GM15510 (cell line): Measurements from ENCODE around the gene ST3GAL6.

Experiments used
- POLR2A ChIP-seq: IDR thresholded peaks from 3 replicates; pipeline ENCODE4 v1.6.1; 2011; ENCODE audit warnings: borderline replicate concordance; ENCODE audit not compliant: insufficient read length; ENCODE audit errors: extremely low read depth

ST3GAL6 gene

DNA sequence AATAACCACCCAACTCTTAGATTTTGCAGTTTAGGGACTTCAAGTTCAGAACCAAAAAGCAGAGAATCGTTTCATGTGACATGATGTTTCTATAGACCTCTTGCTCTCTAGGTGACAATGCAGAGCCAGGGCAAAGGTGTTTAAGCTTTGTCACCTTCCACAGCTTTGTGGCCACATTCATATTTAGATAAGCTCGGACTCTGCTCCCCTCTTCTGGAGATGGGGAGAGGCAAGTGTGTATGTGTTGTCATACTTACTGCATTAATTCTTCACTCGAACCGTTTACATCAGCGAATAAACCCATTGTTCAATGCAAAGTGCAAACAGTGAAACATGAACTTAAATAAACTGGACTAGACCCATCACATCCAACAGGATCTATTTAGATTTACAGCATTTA lies 33.2 kb downstream of the ST3GAL6 start:
- TF ChIP-seq POLR2A = no peak

DNA sequence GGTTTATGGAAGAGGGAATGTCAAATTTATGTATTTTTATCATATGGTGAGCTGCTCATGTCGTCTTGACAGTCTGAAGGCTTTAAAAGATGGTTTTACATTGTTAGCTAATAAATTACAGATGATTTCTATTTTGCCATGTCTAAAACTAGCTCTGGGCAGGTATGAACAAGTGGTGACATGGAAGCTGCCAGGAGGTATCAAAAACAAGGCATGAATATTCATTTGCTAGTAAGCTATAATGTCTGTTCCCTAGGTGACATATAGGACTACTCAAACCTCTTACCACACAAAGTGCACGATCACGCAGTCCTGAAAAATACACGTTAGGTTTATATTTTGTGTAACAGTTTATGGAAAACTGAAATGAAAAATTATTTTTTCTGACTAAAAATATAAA lies 34.8 kb downstream of the ST3GAL6 start:
- TF ChIP-seq POLR2A = no peak

DNA sequence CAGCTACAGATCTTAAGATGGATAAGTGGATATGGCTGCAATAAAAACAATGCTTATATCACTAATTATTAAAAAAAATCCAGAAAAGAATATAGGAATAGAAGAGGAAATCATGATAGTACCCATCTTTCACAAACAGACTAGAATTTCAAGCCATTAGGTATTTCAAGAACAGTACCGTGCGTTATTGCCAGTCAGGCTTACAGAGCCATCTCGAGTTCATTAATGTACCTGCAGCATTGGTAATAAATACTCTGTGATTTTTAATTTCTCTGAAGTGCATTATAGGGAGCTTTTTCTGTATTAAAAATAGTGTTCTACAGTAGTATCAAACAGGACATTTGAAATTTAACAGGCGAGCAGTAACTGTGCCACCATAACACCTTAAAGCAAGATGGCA lies 35.7 kb downstream of the ST3GAL6 start:
- TF ChIP-seq POLR2A = no peak

DNA sequence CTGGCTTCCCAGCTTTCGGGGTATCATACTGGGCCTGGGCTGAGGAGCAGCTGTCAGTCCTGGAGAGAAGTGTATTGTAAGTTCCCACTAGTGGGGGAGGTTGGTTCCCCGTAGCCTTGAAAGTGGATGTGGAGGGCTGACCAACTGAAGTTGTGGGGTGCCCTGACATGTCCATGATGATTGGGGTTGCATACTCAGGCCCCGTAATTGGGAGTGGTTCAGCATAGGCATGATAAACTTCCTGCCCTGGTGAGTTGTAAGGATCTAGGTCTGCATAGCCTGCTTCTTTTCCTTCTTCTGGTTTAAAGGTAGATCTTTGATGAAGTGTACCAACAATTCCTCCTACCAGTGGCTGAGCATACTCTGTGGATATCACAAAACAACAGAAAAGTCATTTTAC lies 36.3 kb downstream of the ST3GAL6 start:
- TF ChIP-seq POLR2A = no peak

DNA sequence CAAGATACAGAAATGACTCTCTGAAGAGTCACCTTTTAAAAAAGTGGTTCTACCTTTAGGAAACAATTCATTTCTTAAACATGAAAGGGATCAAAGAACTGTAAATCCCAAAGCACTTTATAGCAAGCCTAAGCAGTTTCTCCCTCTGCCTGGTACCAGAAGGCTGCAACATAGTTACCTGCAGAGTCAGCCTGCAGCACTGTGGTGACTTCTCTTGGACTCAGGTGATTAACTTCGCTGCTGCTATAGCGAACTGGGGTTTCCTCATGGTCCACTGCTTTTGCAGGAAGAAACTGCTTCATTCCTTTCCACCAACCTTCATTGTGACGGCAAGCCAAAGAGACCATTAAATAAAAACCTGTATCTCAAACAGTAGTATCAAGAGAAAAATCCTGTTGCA lies 37.3 kb downstream of the ST3GAL6 start:
- no peak for TF ChIP-seq POLR2A

DNA sequence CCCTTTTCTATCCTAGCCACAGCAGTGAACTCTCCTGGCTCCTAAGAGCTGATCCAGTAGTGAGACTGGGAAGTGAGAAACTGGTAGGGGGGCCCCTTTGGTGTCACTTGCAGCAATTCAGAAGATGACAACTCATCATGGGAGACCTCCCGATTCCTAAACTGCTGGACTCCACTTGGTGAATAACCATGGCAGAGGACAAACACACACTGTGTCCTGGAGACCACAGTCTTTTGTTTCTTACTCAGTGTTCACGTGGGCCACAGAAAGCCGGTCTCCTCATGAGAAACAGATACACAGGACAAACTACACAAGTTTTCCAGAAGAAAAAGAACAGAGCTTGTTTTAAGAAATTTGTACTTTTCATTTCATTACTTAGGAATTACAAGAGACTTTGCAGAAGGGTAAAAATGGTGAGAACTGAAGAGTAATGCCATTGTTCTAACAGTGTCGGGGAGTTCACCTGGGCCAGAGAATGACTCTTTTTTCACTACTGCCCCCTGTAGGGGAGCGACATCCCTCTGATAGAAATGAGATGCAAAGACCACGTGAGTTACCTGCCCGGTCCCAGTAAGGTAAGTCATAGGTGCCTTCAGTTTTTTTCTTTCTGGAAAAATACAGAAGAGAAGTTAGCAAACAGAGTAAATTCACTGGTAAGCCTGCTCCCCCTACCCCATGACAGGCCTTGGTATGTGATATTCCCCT lies 38.1 kb downstream of the ST3GAL6 start:
- no peak for TF ChIP-seq POLR2A

DNA sequence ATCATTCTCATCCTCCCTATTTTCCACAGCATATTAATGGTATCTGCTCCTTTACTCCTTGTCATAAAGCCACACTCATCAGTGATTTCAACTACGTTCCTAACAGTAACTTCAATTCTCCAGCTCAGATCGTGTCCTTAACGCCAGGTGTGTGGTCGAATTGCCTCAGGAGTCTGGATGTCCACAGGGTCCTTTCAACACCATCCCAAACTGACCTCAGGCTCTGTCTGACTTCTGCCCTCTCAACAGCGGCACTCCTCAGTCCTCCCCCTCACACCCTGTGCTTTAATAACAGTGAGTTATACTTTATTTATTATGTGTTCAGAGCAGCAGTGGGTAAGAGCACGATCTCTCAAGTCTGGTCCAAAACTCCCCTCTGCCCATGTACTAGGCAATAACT lies 42.4 kb downstream of the ST3GAL6 start:
- no peak for TF ChIP-seq POLR2A

DNA sequence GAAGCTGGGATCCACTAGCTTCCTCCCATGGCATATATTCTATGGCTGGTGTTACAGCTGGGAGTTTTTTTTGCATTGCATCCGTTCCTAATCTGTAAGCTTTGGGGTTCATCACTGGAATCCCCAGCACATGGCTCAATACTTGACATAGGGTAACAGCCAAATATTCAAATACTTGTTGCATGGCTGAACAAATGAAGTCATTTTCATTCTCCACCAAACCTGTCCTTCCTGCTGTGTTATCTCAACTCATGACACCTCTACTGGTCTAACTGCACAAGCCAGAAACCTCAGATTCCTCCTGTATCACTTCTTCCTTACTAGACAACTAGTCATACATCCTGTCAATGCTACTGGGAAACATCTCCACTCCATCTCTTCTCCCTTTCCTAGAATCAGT lies 43.4 kb downstream of the ST3GAL6 start:
- no peak for TF ChIP-seq POLR2A

DNA sequence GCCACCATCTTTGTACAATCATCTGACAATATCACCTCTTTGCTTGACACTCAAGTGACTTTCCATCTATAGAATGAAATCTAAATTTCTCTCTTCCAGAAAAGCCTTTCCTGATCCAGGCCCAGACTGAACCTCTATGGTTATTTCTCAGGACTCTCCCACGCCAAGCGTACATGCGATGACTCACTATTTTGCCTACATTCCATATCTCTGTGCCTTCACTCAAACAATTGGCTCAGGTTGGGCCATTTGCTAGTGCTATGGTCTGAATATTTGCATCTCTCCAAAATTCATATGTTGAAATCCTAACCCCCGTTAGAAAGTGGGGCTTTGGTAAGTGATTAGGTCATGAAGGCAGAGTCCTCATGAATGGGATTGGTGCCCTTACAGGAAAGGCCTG lies 43.9 kb downstream of the ST3GAL6 start:
- TF ChIP-seq POLR2A = no peak

DNA sequence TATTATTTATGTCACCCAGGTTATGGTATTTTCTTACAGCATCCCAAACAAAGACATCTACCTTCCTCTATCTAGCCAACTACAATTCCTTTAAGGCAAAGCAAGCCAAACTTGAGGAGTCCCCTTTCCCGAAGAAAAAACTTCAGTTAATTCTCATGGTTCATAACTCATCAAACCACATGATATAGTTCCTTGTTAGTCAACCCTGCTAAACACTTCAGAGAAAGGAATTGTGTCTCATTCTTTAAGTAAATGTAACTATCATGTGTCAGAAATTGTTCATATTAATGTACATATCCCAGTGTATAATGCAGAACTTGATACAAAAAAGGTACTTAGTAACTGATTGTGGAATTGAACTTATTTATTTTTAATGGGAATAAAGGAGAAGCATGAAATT lies 44.4 kb downstream of the ST3GAL6 start:
- TF ChIP-seq POLR2A = no peak

DNA sequence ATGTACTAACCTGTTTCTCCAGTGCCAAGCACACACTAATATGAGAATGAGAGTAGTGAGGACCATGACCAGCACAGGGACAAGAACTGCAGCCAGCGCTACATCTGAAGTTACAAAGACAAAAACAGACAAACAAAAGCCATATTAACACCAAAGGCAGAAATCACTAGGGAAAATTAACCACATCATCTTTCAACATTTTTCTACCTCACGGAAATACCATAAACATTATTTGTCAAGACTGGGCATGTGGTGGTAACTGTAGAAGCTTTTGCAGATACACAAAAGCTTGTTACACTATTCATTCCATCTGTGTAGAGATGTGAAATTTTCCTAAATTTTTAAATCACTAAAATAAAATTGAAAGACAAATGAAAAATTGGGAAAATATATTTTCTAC lies 44.9 kb downstream of the ST3GAL6 start:
- TF ChIP-seq POLR2A = no peak

DNA sequence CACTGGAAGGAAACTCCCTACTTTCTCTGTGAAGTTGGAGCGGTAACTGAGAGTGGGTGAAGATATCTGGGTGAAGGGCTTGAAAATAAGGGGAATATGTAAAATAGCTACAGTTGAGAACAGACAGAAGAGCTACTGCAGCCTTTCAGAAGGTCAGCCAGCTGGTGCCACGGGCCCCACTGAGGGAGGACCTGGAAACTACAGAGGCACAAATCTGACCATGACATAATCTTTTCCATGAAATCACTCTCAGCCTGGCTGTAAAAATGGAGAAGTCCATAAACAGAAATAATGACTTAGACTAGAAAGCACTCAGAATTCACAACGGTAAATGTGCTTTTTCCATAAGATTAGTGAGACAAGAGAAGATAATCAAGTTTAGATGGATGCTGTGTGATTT lies 46.4 kb downstream of the ST3GAL6 start:
- TF ChIP-seq POLR2A = no peak

DNA sequence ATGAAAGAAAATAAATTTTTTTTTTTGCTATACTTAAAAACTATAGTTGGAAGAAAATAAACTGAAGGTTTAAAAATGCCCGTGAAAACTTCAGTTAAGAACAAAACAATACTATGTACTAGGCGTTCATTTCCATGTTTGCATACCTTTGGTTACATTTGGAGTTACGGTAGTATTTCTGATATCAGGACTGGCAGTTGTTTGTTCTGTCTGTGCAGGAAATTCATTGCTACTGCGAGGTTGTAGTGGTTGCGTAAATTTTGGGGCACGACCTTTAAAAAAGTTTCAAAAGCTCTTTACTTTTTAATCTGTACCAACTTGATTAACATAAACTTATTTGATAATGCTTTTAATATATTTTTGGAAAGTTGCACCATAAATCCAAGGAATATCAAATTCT lies 47.9 kb downstream of the ST3GAL6 start:
- no peak for TF ChIP-seq POLR2A

DNA sequence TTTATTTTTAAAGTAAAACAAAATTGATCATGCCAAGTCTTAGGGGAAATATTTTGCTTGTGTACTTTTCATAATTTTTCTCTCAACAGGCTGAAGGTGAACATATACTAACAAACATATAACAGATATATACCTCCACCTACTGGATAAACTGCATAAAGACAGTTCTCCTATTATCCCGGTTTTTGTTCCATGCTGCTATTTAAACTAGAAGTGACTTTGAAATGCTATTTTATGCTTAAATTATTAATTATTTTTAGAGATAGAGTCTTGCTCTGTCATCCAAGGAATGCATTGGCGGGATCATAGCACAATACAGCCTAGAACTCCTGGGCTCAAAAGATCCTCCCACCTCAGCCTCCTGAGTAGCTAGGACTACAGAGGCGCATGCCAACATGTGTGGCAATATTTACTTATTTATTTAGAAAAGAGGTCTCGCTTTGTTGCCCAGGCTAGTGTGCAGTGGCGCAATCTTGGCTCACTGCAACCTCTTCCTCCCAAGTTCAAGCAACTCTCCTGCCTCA lies 49.8 kb downstream of the ST3GAL6 start:
- no peak for TF ChIP-seq POLR2A

DNA sequence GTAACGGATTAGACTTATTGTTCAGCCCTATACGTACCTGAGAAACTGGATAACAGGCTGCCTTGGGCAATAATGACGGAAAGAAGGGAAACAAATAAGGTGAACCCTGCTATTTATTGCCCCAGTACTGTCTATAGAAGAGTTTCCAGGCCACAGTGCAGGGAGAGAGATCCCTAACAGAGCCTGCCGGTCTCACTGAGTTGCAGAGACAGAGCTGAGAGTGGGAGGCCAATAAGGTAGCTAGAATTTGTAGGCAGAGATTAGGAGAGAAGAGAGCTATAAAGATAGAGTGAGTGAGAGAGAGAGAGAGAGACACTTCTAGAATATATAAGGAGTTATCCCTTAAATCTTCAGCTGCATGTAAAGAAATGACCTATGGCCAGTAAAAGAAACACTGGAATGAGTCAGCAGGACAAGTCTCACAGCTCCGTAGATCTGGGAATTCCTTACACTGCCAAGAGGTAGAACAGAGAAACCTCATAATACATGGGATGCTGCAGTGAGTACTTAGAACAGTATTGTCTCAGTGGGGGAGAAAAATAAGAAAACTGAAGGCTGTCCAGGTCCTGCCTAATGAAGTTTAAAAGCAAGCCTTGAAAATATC lies 51.8 kb downstream of the ST3GAL6 start:
- TF ChIP-seq POLR2A = no peak

DNA sequence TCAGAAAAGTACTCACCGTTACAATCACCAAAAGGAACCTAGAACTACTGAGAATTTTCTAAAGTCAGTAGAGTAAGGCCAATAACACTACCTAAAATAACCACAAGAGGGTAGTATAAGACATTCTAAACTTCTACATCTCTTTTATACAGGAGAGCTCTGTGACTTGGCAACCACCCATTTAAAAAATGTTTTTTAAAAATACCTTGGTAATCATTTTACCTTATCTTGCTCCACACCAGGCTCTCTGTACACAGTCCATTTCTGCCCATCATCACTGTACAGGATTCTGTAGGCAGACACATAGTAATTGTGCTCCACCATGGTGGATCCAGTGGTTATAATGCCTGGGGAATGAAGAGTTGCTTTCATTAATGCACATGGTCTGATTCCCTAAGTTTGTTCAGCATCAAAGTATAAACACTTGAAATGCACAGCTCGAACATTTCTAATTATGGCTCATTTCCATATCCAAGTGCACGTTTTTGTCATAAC lies 54.5 kb downstream of the ST3GAL6 start:
- TF ChIP-seq POLR2A = no peak

DNA sequence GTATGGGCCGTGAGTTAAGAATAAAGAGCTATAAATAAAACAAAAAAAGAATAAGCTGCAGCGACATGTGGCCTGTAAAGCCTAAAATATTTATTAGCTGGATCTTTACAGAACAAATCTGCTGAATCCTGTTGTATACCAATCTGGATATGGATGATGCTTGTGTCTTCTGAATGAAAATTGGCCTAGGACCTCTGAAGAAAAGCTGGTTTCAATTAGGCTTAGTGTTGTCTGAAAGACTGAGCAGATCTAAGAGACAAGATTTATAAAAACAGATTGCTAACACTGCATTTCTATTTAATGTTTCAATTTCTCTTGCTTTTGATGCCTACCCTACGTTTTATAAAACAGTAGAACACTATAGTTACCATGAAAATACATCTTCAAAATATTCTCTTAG lies 57.9 kb downstream of the ST3GAL6 start:
- TF ChIP-seq POLR2A = no peak

DNA sequence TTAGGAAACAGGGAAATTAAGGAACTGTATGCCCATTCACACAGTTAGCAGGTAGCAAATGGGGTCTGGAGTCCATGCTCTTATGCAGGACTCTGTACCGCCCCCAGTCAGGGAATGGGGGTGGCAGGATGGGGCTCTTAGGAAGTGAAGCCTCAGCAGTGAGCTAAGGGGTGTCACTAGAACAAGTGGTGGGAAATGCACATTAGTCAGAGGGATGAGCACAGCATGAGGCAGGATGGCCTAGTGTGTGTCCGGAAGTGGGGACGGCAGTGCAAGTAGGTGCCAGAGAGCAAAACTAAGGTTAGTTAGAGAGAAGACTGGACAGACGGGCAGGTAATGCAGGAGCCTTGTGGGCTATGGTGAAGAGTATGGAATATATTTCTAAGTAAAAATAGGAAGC lies 60.7 kb downstream of the ST3GAL6 start:
- no peak for TF ChIP-seq POLR2A
